GM23338 (cell line): Measurements from ENCODE around the gene CMKLR1. TPM values are rescaled to one million over a fixed set of nuclear protein-coding genes. Genes with fewer than 3 reads are reported as not detected.

Experiments used
- ATAC-seq: fragments of 200-7000 bp; cut with Tn5 transposase; 3 replicates; pipeline ENCODE4 v1.9.1; 2020
- DNase-seq: peaks from one replicate; pipeline ENCODE4 v3.0.0-alpha.2; 2015; ENCODE audit warnings: low spot score
- H2AFZ ChIP-seq: fragments of 200-600 bp; sonication (generic); 2 replicates; pipeline ENCODE4 v1.8.0; 2016; ENCODE audit warnings: antibody characterized with exemption, mild to moderate bottlenecking, moderate library complexity
- H3F3A ChIP-seq: fragments of 200-600 bp; sonication (generic); replicated peaks from 2 replicates; pipeline ENCODE4 v1.8.0; 2017; ENCODE audit warnings: antibody characterized with exemption, mixed run types, low read depth
- H3K27ac ChIP-seq: fragments of 200-600 bp; sonication (generic); 2 replicates; pipeline ENCODE4 v1.6.1; 2016; ENCODE audit warnings: low read depth
- H3K27me3 ChIP-seq: fragments of 200-600 bp; sonication (generic); 2 replicates; pipeline ENCODE4 v1.8.0; 2016; ENCODE audit warnings: mild to moderate bottlenecking, mixed run types, moderate library complexity; ENCODE audit not compliant: insufficient read depth
- H3K36me3 ChIP-seq: fragments of 200-600 bp; sonication (generic); 2 replicates; pipeline ENCODE4 v1.8.0; 2016; ENCODE audit warnings: mild to moderate bottlenecking; ENCODE audit not compliant: insufficient read depth
- H3K4me1 ChIP-seq: fragments of 200-600 bp; sonication (generic); 2 replicates; pipeline ENCODE4 v1.8.0; 2016; ENCODE audit warnings: mild to moderate bottlenecking, moderate library complexity; ENCODE audit not compliant: insufficient read depth
- H3K4me2 ChIP-seq: fragments of 200-600 bp; sonication (generic); 2 replicates; pipeline ENCODE4 v1.7.1; 2017; ENCODE audit warnings: mixed run types
- H3K4me3 ChIP-seq: fragments of 200-600 bp; sonication (generic); 2 replicates; pipeline ENCODE4 v1.6.1; 2016; ENCODE audit warnings: mixed run types
- H3K79me2 ChIP-seq: fragments of 200-600 bp; sonication (generic); replicated peaks from 2 replicates; pipeline ENCODE4 v1.8.0; 2017; ENCODE audit warnings: mild to moderate bottlenecking; ENCODE audit not compliant: insufficient read depth
- H3K9me2 ChIP-seq: fragments of 200-600 bp; sonication (generic); 2 replicates; pipeline ENCODE4 v1.8.0; 2017; ENCODE audit not compliant: insufficient read depth
- H4K20me1 ChIP-seq: fragments of 200-600 bp; sonication (generic); replicated peaks from 2 replicates; pipeline ENCODE4 v1.8.0; 2017; ENCODE audit warnings: mild to moderate bottlenecking; ENCODE audit not compliant: insufficient read depth
- H3K27ac Mint-ChIP-seq: 2 replicates; pipeline ENCODE4 v1.8.0; 2020; ENCODE audit warnings: inconsistent platforms, mild to moderate bottlenecking, moderate library complexity, mixed read lengths
- H3K27me3 Mint-ChIP-seq: 3 replicates; pipeline ENCODE4 v1.8.0; 2022; ENCODE audit warnings: low read depth, mild to moderate bottlenecking, moderate library complexity, mixed read lengths, inconsistent platforms; ENCODE audit not compliant: insufficient read depth, poor library complexity
- H3K36me3 Mint-ChIP-seq: 3 replicates; pipeline ENCODE4 v1.8.0; 2021; ENCODE audit warnings: low read depth, mild to moderate bottlenecking, inconsistent platforms, moderate library complexity, mixed read lengths
- H3K4me1 Mint-ChIP-seq: 3 replicates; pipeline ENCODE4 v1.8.0; 2020; ENCODE audit warnings: mild to moderate bottlenecking, inconsistent platforms, mixed read lengths
- H3K4me3 Mint-ChIP-seq: 3 replicates; pipeline ENCODE4 v1.8.0; 2021; ENCODE audit warnings: moderate library complexity, mild to moderate bottlenecking, inconsistent platforms, mixed read lengths
- H3K9me3 Mint-ChIP-seq: 3 replicates; pipeline ENCODE4 v1.8.0; 2020; ENCODE audit warnings: moderate library complexity, mild to moderate bottlenecking, inconsistent platforms, mixed read lengths
- CREB1 ChIP-seq: fragments of 250-450 bp; sonication (Bioruptor Pico); IDR thresholded peaks from 2 replicates; pipeline ENCODE4 v1.5.0; 2020; ENCODE audit warnings: low read depth, mild to moderate bottlenecking, moderate library complexity
- ETS1 ChIP-seq: IDR thresholded peaks from 2 replicates; pipeline ENCODE4 v1.6.1; 2016; ENCODE audit warnings: antibody characterized with exemption
- EZH2 ChIP-seq: fragments of 200-600 bp; sonication (generic); IDR thresholded peaks from one replicate; pipeline ENCODE4 v1.8.0; 2017; ENCODE audit warnings: antibody characterized with exemption, mild to moderate bottlenecking, low read depth; ENCODE audit not compliant: unreplicated experiment
- EZH2phosphoT487 ChIP-seq: fragments of 200-600 bp; sonication (generic); IDR thresholded peaks from one replicate; pipeline ENCODE4 v1.8.1; 2018; ENCODE audit warnings: antibody characterized with exemption; ENCODE audit not compliant: unreplicated experiment
- JUNB ChIP-seq: IDR thresholded peaks from one replicate; pipeline ENCODE4 v1.6.1; 2016; ENCODE audit warnings: antibody characterized with exemption; ENCODE audit not compliant: unreplicated experiment
- NANOG ChIP-seq: IDR thresholded peaks from 2 replicates; pipeline ENCODE4 v1.6.1; 2016; ENCODE audit warnings: antibody characterized with exemption, borderline replicate concordance
- POLR2AphosphoS5 ChIP-seq: IDR thresholded peaks from 2 replicates; pipeline ENCODE4 v1.6.1; 2016; ENCODE audit warnings: antibody characterized with exemption, low read depth
- REST ChIP-seq: IDR thresholded peaks from one replicate; pipeline ENCODE4 v1.6.1; 2018; ENCODE audit warnings: antibody characterized with exemption; ENCODE audit not compliant: unreplicated experiment
- STAT1 ChIP-seq: IDR thresholded peaks from one replicate; pipeline ENCODE4 v1.6.1; 2016; ENCODE audit warnings: antibody characterized with exemption; ENCODE audit not compliant: unreplicated experiment
- ZNF114 ChIP-seq: fragments of 250-450 bp; sonication (Bioruptor Pico); IDR thresholded peaks from 2 replicates; pipeline ENCODE4 v1.5.0; 2020; ENCODE audit warnings: mild to moderate bottlenecking, moderate library complexity
- ZNF331 ChIP-seq: fragments of 250-450 bp; sonication (Bioruptor Pico); IDR thresholded peaks from 2 replicates; pipeline ENCODE4 v1.5.0; 2020; ENCODE audit warnings: low read depth, mild to moderate bottlenecking, moderate library complexity
- polyA plus RNA-seq: library from polyadenylated mRNA; unstranded; fragments of >200 nt; fragmentation: Nextera tagmentation; extraction: Ambion mirVana; gene quantifications from 2 replicates; pipeline ENCODE4 v1.2.1, GENCODE V29; 2016
- total RNA-seq: library from RNA; depleted of rRNA; stranded (reverse); fragments of >200 nt; shearing (Covaris generic); gene quantifications from 2 replicates; pipeline ENCODE4 v1.2.3, GENCODE V29; 2014
- TF ChIP-seq, protein P1 (sequence below): fragments of 250-450 bp; sonication (Bioruptor Pico); IDR thresholded peaks from 2 replicates; pipeline ENCODE4 v1.5.0; 2020; ENCODE audit warnings: mild to moderate bottlenecking, moderate library complexity
- TF ChIP-seq, protein P2 (sequence below), 2 experiments: fragments of 200-600 bp in 1 of 2; sonication (generic) in 1 of 2; conservative IDR thresholded peaks; 2 replicates each; pipeline versions ENCODE4 v1.5.1 to v1.6.1; 2016 to 2017; ENCODE audit warnings: antibody characterized with exemption in 2 of 2, low read depth in 2 of 2, mild to moderate bottlenecking in 2 of 2, moderate library complexity in 1 of 2

CMKLR1 gene
- total and polyA plus RNA-seq, 2 experiments from 2014 or later = 0.40 to 2.6 TPM

- H3F3A ChIP-seq = no peaks in the 10 kb centered on the region
- peaks cover 5% of the 10 kb centered on the region; the same call in 1 of the 2 replicates for H3K9me2 ChIP-seq
- no peak overlapping the region; the same call in 1 of the 2 replicates for H2AFZ ChIP-seq
- no peak overlapping the region for H3K4me3 Mint-ChIP-seq
- H3K4me2 ChIP-seq = no peak overlapping the region
- no peaks in the 10 kb centered on the region for H3K79me2 ChIP-seq
- H3K9me3 Mint-ChIP-seq = peaks cover 15% of the 10 kb centered on the region
- H3K27me3 Mint-ChIP-seq = peaks cover 6% of the 10 kb centered on the region
- no peaks in the 10 kb centered on the region for H3K36me3 ChIP-seq
- peaks cover 8% of the 10 kb centered on the region; the same call in 1 of the 3 replicates for H3K36me3 Mint-ChIP-seq
- H3K27me3 ChIP-seq = no peaks in the 10 kb centered on the region
- H4K20me1 ChIP-seq = no peaks in the 10 kb centered on the region
- H3K4me3 ChIP-seq = no peak overlapping the region
- H3K27ac Mint-ChIP-seq = no peak overlapping the region
- no peak for DNase-seq
- TF ChIP-seq ETS1 (no peak), ZNF114 (CRISPR knock-in tag) (no peak), STAT1 (no peak), CREB1 (CRISPR knock-in tag) (no peak), ZNF331 (CRISPR knock-in tag) (no peak), EZH2phosphoT487 (no peak), EZH2 (no peak), REST (no peak), JUNB (no peak), NANOG (no peak), POLR2AphosphoS5 (no peak)
- TF ChIP-seq, protein P1, sequence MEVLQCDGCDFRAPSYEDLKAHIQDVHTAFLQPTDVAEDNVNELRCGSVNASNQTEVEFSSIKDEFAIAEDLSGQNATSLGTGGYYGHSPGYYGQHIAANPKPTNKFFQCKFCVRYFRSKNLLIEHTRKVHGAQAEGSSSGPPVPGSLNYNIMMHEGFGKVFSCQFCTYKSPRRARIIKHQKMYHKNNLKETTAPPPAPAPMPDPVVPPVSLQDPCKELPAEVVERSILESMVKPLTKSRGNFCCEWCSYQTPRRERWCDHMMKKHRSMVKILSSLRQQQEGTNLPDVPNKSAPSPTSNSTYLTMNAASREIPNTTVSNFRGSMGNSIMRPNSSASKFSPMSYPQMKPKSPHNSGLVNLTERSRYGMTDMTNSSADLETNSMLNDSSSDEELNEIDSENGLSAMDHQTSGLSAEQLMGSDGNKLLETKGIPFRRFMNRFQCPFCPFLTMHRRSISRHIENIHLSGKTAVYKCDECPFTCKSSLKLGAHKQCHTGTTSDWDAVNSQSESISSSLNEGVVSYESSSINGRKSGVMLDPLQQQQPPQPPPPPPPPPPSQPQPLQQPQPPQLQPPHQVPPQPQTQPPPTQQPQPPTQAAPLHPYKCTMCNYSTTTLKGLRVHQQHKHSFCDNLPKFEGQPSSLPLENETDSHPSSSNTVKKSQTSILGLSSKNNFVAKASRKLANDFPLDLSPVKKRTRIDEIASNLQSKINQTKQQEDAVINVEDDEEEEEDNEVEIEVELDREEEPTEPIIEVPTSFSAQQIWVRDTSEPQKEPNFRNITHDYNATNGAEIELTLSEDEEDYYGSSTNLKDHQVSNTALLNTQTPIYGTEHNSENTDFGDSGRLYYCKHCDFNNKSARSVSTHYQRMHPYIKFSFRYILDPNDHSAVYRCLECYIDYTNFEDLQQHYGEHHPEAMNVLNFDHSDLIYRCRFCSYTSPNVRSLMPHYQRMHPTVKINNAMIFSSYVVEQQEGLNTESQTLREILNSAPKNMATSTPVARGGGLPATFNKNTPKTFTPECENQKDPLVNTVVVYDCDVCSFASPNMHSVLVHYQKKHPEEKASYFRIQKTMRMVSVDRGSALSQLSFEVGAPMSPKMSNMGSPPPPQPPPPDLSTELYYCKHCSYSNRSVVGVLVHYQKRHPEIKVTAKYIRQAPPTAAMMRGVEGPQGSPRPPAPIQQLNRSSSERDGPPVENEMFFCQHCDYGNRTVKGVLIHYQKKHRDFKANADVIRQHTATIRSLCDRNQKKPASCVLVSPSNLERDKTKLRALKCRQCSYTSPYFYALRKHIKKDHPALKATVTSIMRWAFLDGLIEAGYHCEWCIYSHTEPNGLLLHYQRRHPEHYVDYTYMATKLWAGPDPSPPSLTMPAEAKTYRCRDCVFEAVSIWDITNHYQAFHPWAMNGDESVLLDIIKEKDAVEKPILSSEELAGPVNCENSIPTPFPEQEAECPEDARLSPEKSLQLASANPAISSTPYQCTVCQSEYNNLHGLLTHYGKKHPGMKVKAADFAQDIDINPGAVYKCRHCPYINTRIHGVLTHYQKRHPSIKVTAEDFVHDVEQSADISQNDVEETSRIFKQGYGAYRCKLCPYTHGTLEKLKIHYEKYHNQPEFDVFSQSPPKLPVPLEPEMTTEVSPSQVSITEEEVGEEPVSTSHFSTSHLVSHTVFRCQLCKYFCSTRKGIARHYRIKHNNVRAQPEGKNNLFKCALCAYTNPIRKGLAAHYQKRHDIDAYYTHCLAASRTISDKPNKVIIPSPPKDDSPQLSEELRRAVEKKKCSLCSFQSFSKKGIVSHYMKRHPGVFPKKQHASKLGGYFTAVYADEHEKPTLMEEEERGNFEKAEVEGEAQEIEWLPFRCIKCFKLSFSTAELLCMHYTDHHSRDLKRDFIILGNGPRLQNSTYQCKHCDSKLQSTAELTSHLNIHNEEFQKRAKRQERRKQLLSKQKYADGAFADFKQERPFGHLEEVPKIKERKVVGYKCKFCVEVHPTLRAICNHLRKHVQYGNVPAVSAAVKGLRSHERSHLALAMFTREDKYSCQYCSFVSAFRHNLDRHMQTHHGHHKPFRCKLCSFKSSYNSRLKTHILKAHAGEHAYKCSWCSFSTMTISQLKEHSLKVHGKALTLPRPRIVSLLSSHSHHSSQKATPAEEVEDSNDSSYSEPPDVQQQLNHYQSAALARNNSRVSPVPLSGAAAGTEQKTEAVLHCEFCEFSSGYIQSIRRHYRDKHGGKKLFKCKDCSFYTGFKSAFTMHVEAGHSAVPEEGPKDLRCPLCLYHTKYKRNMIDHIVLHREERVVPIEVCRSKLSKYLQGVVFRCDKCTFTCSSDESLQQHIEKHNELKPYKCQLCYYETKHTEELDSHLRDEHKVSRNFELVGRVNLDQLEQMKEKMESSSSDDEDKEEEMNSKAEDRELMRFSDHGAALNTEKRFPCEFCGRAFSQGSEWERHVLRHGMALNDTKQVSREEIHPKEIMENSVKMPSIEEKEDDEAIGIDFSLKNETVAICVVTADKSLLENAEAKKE = no peak
- TF ChIP-seq, protein P2, sequence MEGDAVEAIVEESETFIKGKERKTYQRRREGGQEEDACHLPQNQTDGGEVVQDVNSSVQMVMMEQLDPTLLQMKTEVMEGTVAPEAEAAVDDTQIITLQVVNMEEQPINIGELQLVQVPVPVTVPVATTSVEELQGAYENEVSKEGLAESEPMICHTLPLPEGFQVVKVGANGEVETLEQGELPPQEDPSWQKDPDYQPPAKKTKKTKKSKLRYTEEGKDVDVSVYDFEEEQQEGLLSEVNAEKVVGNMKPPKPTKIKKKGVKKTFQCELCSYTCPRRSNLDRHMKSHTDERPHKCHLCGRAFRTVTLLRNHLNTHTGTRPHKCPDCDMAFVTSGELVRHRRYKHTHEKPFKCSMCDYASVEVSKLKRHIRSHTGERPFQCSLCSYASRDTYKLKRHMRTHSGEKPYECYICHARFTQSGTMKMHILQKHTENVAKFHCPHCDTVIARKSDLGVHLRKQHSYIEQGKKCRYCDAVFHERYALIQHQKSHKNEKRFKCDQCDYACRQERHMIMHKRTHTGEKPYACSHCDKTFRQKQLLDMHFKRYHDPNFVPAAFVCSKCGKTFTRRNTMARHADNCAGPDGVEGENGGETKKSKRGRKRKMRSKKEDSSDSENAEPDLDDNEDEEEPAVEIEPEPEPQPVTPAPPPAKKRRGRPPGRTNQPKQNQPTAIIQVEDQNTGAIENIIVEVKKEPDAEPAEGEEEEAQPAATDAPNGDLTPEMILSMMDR (conservative IDR thresholded peaks at IDR 0.05; ENCODE audit: low read depth in 2 of 2) = no peak
- ATAC-seq = no peak
- peaks cover 24% of the 10 kb centered on the region for H3K4me1 ChIP-seq
- no peak overlapping the region for H3K27ac ChIP-seq
- H3K4me1 Mint-ChIP-seq = peaks cover 30% of the 10 kb centered on the region
These were observed 83.9 kb downstream of the CMKLR1 start for GRCh38 chr12:108255252-108255602.
